Mesodermal cell (in vitro differentiated cells): ENCODE results near the gene BOK.

Experiments
- H3K27ac ChIP-seq: 2 replicates; pipeline ENCODE4 v1.7.0; 2013; ENCODE audit warnings: mild to moderate bottlenecking, low read depth, low read length, moderate library complexity; ENCODE audit not compliant: severe bottlenecking
- H3K36me3 ChIP-seq: 2 replicates; pipeline ENCODE4 v1.7.1; 2013; ENCODE audit warnings: mild to moderate bottlenecking, low read length, moderate library complexity; ENCODE audit not compliant: control insufficient read depth, insufficient read depth
- H3K4me1 ChIP-seq: one replicate; pipeline ENCODE4 v1.7.1; 2013; ENCODE audit warnings: mild to moderate bottlenecking, low read length; ENCODE audit not compliant: insufficient read depth, control insufficient read depth, poor library complexity, severe bottlenecking
- H3K4me3 ChIP-seq: 2 replicates; pipeline ENCODE4 v1.7.0; 2013; ENCODE audit warnings: low read length, control low read depth, mild to moderate bottlenecking; ENCODE audit not compliant: insufficient read depth, poor library complexity, severe bottlenecking; ENCODE audit errors: extremely low read depth
- H3K9me3 ChIP-seq: 2 replicates; pipeline ENCODE4 v1.7.1; 2013; ENCODE audit warnings: mild to moderate bottlenecking, low read length, moderate library complexity; ENCODE audit not compliant: control insufficient read depth
- WGBS, 2 experiments: methylation state at CpG; one replicate each; pipeline ENCODE4 v1.1.5; 2013; ENCODE audit warnings: missing lambda C conversion rate in 2 of 2; ENCODE audit not compliant: insufficient coverage in 2 of 2; 5-methylcytosine and 5-hydroxymethylcytosine counted together

Gene BOK

GRCh38 chr2:241617431-241618154 is 59.0 kb downstream of the BOK start:
- no peak overlapping the region for H3K4me3 ChIP-seq
- 78 to 86% methylated on average over 8 to 12 of the region's 15 CpGs for WGBS, 2 experiments
- H3K27ac ChIP-seq, result peak overlapping the region; percentile 45
- H3K4me1 ChIP-seq, result peaks cover 6% of the 10 kb centered on the region
- H3K9me3 ChIP-seq, result peaks cover 7% of the 10 kb centered on the region
- H3K36me3 ChIP-seq, result peaks cover 48% of the 10 kb centered on the region

- Histone ChIP-seq H3K27ac (no peak overlapping the region), H3K4me3 (no peak overlapping the region), H3K4me1 (peaks cover 6% of the 10 kb centered on the region), H3K36me3 (peaks cover 50% of the 10 kb centered on the region), H3K9me3 (peaks cover 7% of the 10 kb centered on the region)
- 86 to 100% methylated on average over 1 to 2 of the region's 5 CpGs for WGBS, 2 experiments
Measured at GRCh38 chr2:241618296-241618805, 59.8 kb downstream of the BOK start.

- 91% methylated on average over 6 to 9 of the region's 11 CpGs for WGBS, 2 experiments
- H3K4me3 ChIP-seq, result no peak overlapping the region
- H3K27ac ChIP-seq, result no peak overlapping the region
- H3K36me3 ChIP-seq, result peaks cover 48% of the 10 kb centered on the region
- H3K9me3 ChIP-seq, result peaks cover 7% of the 10 kb centered on the region
- peaks cover 6% of the 10 kb centered on the region for H3K4me1 ChIP-seq
Measured at GRCh38 chr2:241618829-241619228, 60.3 kb downstream of the BOK start.

GRCh38 chr2:241619597-241620418 is 61.3 kb downstream of the BOK start:
- Histone ChIP-seq H3K4me3 (no peak overlapping the region), H3K9me3 (peaks cover 7% of the 10 kb centered on the region), H3K27ac (peak overlapping the region; percentile 29), H3K36me3 (peaks cover 53% of the 10 kb centered on the region), H3K4me1 (peaks cover 6% of the 10 kb centered on the region)
- WGBS, 2 experiments, result 92 to 93% methylated on average over 11 to 19 of the region's 20 CpGs

- WGBS, 2 experiments, result 96 to 97% methylated on average over 5 to 6 of the region's 6 CpGs
Measured at GRCh38 chr2:241620419-241620769, 61.8 kb downstream of the BOK start.

More at GRCh38 chr2:241620419-241620769, 61.8 kb downstream of the BOK start:
- Histone ChIP-seq H3K27ac (peak overlapping the region; percentile 29), H3K36me3 (peaks cover 59% of the 10 kb centered on the region), H3K4me1 (peaks cover 6% of the 10 kb centered on the region), H3K9me3 (peaks cover 7% of the 10 kb centered on the region), H3K4me3 (no peak overlapping the region)
